SK-N-SH (cell line): ENCODE measurements around the gene GALNT4. TPM values are rescaled to one million over a fixed set of nuclear protein-coding genes. Genes with fewer than 3 reads are reported as not detected.

Experiments used
- CTCF ChIA-PET: fragments of 300-600, 350-600 bp; formaldehyde crosslinking; extraction: SDS; loops from one replicate; lab custom pipeline; 2021; lab: Yijun Ruan, JAX
- POLR2A ChIA-PET: fragments of 350-600 bp; sonication (Branson Sonifier 250); formaldehyde crosslinking; extraction: SDS; loops from one replicate; lab custom pipeline; 2020; ENCODE audit warnings: antibody characterized with exemption, inconsistent platforms; lab: Yijun Ruan, JAX
- DNase-seq: peaks from one replicate; pipeline ENCODE4 v3.0.0; 2012
- H2AFZ ChIP-seq: fragments of 200-600 bp; sonication (generic); 2 replicates; pipeline ENCODE4 v1.8.1; 2016; ENCODE audit warnings: antibody characterized with exemption, mild to moderate bottlenecking, low read depth
- H3F3A ChIP-seq: fragments of 200-600 bp; sonication (generic); replicated peaks from 2 replicates; pipeline ENCODE3; 2016; ENCODE audit warnings: antibody characterized with exemption, mild to moderate bottlenecking; ENCODE audit not compliant: insufficient read depth
- H3K27ac ChIP-seq, 2 experiments: fragments of 200-500 bp in 1 of 2; fragments of 200-600 bp in 1 of 2; sonication (Bioruptor generic) in 1 of 2; sonication (generic), shearing (Covaris generic) in 1 of 2; 2 replicates each; pipeline versions ENCODE4 v1.5.1 to v1.6.1; 2014 to 2016; ENCODE audit warnings: low read depth in 2 of 2, inconsistent platforms in 1 of 2, low read length in 1 of 2, mild to moderate bottlenecking in 1 of 2, mixed read lengths in 1 of 2
- H3K27me3 ChIP-seq: fragments of 200-600 bp; sonication (generic), shearing (Covaris generic); 2 replicates; pipeline ENCODE4 v1.6.1; 2016; ENCODE audit warnings: mixed run types; ENCODE audit not compliant: insufficient read depth
- H3K36me3 ChIP-seq, 2 experiments: fragments of 200-500 bp in 1 of 2; fragments of 200-600 bp in 1 of 2; sonication (Bioruptor generic) in 1 of 2; sonication (generic) in 1 of 2; replicated peaks in 1 of 2; 2 replicates each; pipeline versions ENCODE3 to v1.5.1; 2014 to 2016; ENCODE audit warnings: low read length in 1 of 2, mild to moderate bottlenecking in 1 of 2; ENCODE audit not compliant: insufficient read depth in 2 of 2, control insufficient read depth in 1 of 2
- H3K4me1 ChIP-seq, 2 experiments: fragments of 200-500 bp in 1 of 2; fragments of 200-600 bp in 1 of 2; sonication (Bioruptor generic) in 1 of 2; sonication (generic), shearing (Covaris generic) in 1 of 2; 2 replicates each; pipeline versions ENCODE4 v1.5.1 to v1.6.1; 2014 to 2016; ENCODE audit warnings: low read depth in 1 of 2, low read length in 1 of 2, mixed run types in 1 of 2; ENCODE audit not compliant: insufficient read depth in 2 of 2, control insufficient read depth in 1 of 2
- H3K4me2 ChIP-seq: fragments of 200-600 bp; sonication (generic), shearing (Covaris generic); 2 replicates; pipeline ENCODE4 v1.6.1; 2017; ENCODE audit warnings: mixed run types
- H3K4me3 ChIP-seq, 2 experiments: fragments of 200-500 bp in 1 of 2; fragments of 200-600 bp in 1 of 2; sonication (Bioruptor generic) in 1 of 2; sonication (generic), shearing (Covaris generic) in 1 of 2; 2 replicates each; pipeline versions ENCODE4 v1.5.1 to v1.8.1; 2014 to 2016; ENCODE audit warnings: low read depth in 2 of 2, inconsistent platforms in 1 of 2, low read length in 1 of 2, mild to moderate bottlenecking in 1 of 2, mixed read lengths in 1 of 2, moderate library complexity in 1 of 2
- H3K79me2 ChIP-seq: fragments of 200-600 bp; sonication (generic); 2 replicates; pipeline ENCODE4 v1.8.1; 2017; ENCODE audit warnings: mild to moderate bottlenecking; ENCODE audit not compliant: insufficient read depth
- H3K9ac ChIP-seq: fragments of 200-600 bp; sonication (generic); 2 replicates; pipeline ENCODE4 v1.6.1; 2017; ENCODE audit warnings: mixed run types
- H3K9me2 ChIP-seq: fragments of 200-600 bp; sonication (generic); 2 replicates; pipeline ENCODE4 v1.6.1; 2017; ENCODE audit warnings: mixed run types
- H3K9me3 ChIP-seq: fragments of 200-600 bp; sonication (generic); 2 replicates; pipeline ENCODE4 v1.6.1; 2017; ENCODE audit warnings: mixed run types, mild to moderate bottlenecking, moderate library complexity
- H4K20me1 ChIP-seq: fragments of 200-600 bp; sonication (generic); 2 replicates; pipeline ENCODE4 v1.6.1; 2017; ENCODE audit warnings: mild to moderate bottlenecking, mixed run types; ENCODE audit not compliant: insufficient read depth
- ELF1 ChIP-seq: IDR thresholded peaks from 2 replicates; pipeline ENCODE4 v1.4.0; 2012
- EP300 ChIP-seq, 2 experiments: IDR thresholded peaks; 2 replicates each; pipeline versions ENCODE4 v1.4.0 to v1.6.1; 2012; ENCODE audit warnings: borderline replicate concordance in 1 of 2, low read depth in 1 of 2, low read length in 1 of 2
- FOSL2 ChIP-seq: IDR thresholded peaks from 2 replicates; pipeline ENCODE4 v1.4.0; 2012; ENCODE audit warnings: low read depth, mild to moderate bottlenecking, moderate library complexity, borderline replicate concordance
- FOXJ3 ChIP-seq: sonication (generic); formaldehyde crosslinking; IDR thresholded peaks from 2 replicates; pipeline ENCODE4 v1.5.1; 2020; ENCODE audit warnings: mild to moderate bottlenecking, missing genetic modification reagents
- FOXM1 ChIP-seq: IDR thresholded peaks from 2 replicates; pipeline ENCODE4 v1.4.0; 2012; ENCODE audit warnings: low read depth, mild to moderate bottlenecking
- GABPA ChIP-seq: IDR thresholded peaks from 2 replicates; pipeline ENCODE4 v1.4.0; 2012; ENCODE audit warnings: low read depth, mild to moderate bottlenecking
- GATA2 ChIP-seq: sonication (generic); formaldehyde crosslinking; IDR thresholded peaks from 2 replicates; pipeline ENCODE4 v1.5.0; 2020; ENCODE audit warnings: mild to moderate bottlenecking, missing genetic modification reagents
- MEF2A ChIP-seq: IDR thresholded peaks from 2 replicates; pipeline ENCODE4 v1.4.0; 2012; ENCODE audit warnings: low read depth, borderline replicate concordance
- MXI1 ChIP-seq: IDR thresholded peaks from 2 replicates; pipeline ENCODE4 v1.6.1; 2012; ENCODE audit warnings: mild to moderate bottlenecking, low read depth, low read length, improper control_type of control experiment
- NFIC ChIP-seq: IDR thresholded peaks from 2 replicates; pipeline ENCODE4 v1.4.0; 2012; ENCODE audit warnings: borderline replicate concordance
- NRF1 ChIP-seq: IDR thresholded peaks from 2 replicates; pipeline ENCODE4 v1.6.1; 2012; ENCODE audit warnings: low read depth, mild to moderate bottlenecking, low read length
- POLR2AphosphoS5 ChIP-seq: IDR thresholded peaks from 2 replicates; pipeline ENCODE4 v1.6.1; 2012; ENCODE audit warnings: low read depth, low read length
- RAD21 ChIP-seq: IDR thresholded peaks from 2 replicates; pipeline ENCODE4 v1.6.1; 2012; ENCODE audit warnings: mild to moderate bottlenecking, low read length
- RCOR1 ChIP-seq: fragments of 150-350 bp; IDR thresholded peaks from 2 replicates; pipeline ENCODE4 v1.6.1; 2017; ENCODE audit warnings: antibody characterized with exemption, low read length
- RFX5 ChIP-seq: IDR thresholded peaks from 2 replicates; pipeline ENCODE4 v1.6.1; 2012; ENCODE audit warnings: mild to moderate bottlenecking, improper control_type of control experiment, low read length
- RXRA ChIP-seq: IDR thresholded peaks from 2 replicates; pipeline ENCODE4 v1.4.0; 2012; ENCODE audit warnings: low read depth, mild to moderate bottlenecking, borderline replicate concordance
- SMC3 ChIP-seq: IDR thresholded peaks from 2 replicates; pipeline ENCODE4 v1.6.1; 2012; ENCODE audit warnings: low read depth, low read length, improper control_type of control experiment
- TCF12 ChIP-seq: IDR thresholded peaks from 2 replicates; pipeline ENCODE4 v1.4.0; 2012
- YY1 ChIP-seq: IDR thresholded peaks from 2 replicates; pipeline ENCODE4 v1.4.0; 2012; ENCODE audit warnings: low read depth, mild to moderate bottlenecking
- WGBS: methylation state at CpG from one replicate; pipeline ENCODE4 v1.1.6; 2017; ENCODE audit warnings: low lambda C conversion rate; 5-methylcytosine and 5-hydroxymethylcytosine counted together
- polyA plus RNA-seq, 3 experiments: library from polyadenylated mRNA; depleted of rRNA; stranded (reverse); fragments of >200 nt; gene quantifications; 2 replicates each; pipeline ENCODE4 v1.2.3, GENCODE V29; 2012
- TF ChIP-seq, protein P1 (sequence below): fragments of 200-600 bp; sonication (generic); IDR thresholded peaks from 2 replicates; pipeline ENCODE4 v1.6.1; 2017; ENCODE audit warnings: antibody characterized with exemption, mild to moderate bottlenecking, moderate library complexity
- TF ChIP-seq, protein P2 (sequence below): IDR thresholded peaks from 2 replicates; pipeline ENCODE4; 2012
- TF ChIP-seq, protein P3 (sequence below): IDR thresholded peaks from 2 replicates; pipeline ENCODE4 v1.4.0; 2012; ENCODE audit warnings: low read depth
- TF ChIP-seq, protein P4 (sequence below): IDR thresholded peaks from 2 replicates; pipeline ENCODE4 v1.4.0; 2012; ENCODE audit warnings: low read depth, borderline replicate concordance

The GALNT4 gene
- polyA plus RNA-seq, 1 of the 3 experiments (the other 2 are of a cell fraction) = 1.1 TPM

DNA sequence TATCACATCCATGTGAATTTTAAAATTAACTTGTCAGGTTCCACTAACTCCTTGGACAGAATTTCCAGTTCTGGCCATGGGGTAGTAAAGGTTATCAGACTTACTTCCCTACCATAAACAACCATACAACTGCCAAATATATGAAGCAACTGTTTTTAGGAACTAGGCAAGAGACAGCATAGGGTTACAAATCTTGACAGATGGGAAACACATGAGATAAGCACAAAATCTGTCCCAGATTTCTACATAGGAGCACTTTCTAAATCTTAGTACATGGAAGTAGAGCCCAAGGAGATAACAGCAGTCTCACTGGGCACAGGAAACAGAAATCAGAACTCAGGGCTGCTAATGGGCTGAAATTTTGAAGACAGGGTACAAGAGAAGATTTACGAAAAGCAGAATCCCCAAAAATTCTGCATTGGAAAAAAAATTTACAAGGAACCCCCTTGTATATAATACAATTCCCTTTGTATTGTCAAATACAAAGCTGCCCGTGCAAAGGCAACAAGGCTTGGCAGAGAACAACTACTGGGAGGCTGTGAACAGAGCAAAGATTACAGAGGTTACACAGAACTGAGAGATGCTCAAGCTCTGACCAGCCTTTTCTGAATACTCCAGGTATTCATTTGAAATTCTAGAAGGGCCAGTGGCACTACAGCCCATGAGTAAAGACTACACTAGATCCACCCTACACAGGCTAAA, 43.2 kb downstream of the GALNT4 start:
- no peaks in the 10 kb centered on the region for H3K27me3 ChIP-seq
- ChIA-PET CTCF (interaction anchor here (1.0 kb wide), 1 partner anchor 10 kb away, joined by 4 read pairs; no protein-coding TSS in a partner anchor), POLR2A (no interaction called here)
- WGBS = 95% methylated on average over 2 of the region's 2 CpGs
- H3F3A ChIP-seq = peaks cover 3% of the 10 kb centered on the region
- H2AFZ ChIP-seq = no peak overlapping the region
- no peak overlapping the region for H3K9ac ChIP-seq
- H3K4me2 ChIP-seq = no peak overlapping the region
- no peak overlapping the region for H3K27ac ChIP-seq
- no peaks in the 10 kb centered on the region for H4K20me1 ChIP-seq
- no peaks in the 10 kb centered on the region for H3K9me2 ChIP-seq
- no peak for DNase-seq
- no peaks in the 10 kb centered on the region for H3K79me2 ChIP-seq
- H3K4me3 ChIP-seq = no peak overlapping the region
- TF ChIP-seq FOSL2 = no peak
- no peak for TF ChIP-seq RFX5
- no peak for TF ChIP-seq FOXJ3 (CRISPR knock-in tag)
- no peak for TF ChIP-seq NRF1
- TF ChIP-seq MEF2A = no peak
- TF ChIP-seq EP300 (IDR thresholded peaks at IDR 0.05; ENCODE audit: borderline replicate concordance in 1 of 2, low read depth in 1 of 2, low read length in 1 of 2) = no peak
- TF ChIP-seq, protein P1, sequence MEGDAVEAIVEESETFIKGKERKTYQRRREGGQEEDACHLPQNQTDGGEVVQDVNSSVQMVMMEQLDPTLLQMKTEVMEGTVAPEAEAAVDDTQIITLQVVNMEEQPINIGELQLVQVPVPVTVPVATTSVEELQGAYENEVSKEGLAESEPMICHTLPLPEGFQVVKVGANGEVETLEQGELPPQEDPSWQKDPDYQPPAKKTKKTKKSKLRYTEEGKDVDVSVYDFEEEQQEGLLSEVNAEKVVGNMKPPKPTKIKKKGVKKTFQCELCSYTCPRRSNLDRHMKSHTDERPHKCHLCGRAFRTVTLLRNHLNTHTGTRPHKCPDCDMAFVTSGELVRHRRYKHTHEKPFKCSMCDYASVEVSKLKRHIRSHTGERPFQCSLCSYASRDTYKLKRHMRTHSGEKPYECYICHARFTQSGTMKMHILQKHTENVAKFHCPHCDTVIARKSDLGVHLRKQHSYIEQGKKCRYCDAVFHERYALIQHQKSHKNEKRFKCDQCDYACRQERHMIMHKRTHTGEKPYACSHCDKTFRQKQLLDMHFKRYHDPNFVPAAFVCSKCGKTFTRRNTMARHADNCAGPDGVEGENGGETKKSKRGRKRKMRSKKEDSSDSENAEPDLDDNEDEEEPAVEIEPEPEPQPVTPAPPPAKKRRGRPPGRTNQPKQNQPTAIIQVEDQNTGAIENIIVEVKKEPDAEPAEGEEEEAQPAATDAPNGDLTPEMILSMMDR = no peak
- TF ChIP-seq, protein P2, sequence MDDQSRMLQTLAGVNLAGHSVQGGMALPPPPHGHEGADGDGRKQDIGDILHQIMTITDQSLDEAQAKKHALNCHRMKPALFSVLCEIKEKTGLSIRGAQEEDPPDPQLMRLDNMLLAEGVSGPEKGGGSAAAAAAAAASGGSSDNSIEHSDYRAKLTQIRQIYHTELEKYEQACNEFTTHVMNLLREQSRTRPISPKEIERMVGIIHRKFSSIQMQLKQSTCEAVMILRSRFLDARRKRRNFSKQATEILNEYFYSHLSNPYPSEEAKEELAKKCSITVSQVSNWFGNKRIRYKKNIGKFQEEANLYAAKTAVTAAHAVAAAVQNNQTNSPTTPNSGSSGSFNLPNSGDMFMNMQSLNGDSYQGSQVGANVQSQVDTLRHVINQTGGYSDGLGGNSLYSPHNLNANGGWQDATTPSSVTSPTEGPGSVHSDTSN = no peak
- no peak for TF ChIP-seq FOXM1
- no peak for TF ChIP-seq TCF12
- TF ChIP-seq GATA2 = no peak
- TF ChIP-seq SMC3 = no peak
- no peak for TF ChIP-seq ELF1
- no peak for TF ChIP-seq RAD21
- peaks cover 2 to 5% of the 10 kb centered on the region in 2 experiments; a peak in 1 of 4 replicates for H3K4me1 ChIP-seq
- H3K36me3 ChIP-seq = no peaks in the 10 kb centered on the region
- no peaks in the 10 kb centered on the region for H3K9me3 ChIP-seq

DNA sequence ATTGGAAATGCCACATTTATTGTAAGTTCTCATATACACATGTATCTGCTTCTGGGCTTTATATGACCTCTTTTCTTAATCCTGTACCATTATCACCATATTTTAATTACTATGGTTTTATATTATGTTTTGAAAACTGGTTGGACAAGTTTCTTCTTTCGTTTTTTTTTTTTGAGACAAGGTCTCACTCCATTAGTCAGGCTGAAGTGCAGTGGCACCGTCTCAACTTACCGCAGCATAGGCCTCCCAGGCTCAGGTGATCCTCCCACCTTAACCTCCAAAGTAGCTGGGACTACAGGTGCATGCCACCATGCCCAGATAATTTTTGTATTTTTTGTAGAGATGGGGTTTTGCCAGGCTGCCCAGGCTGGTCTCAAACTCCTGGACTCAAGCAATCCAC, 44.6 kb downstream of the GALNT4 start:
- TF ChIP-seq GATA2 (no peak), POLR2AphosphoS5 (no peak), GABPA (no peak), RXRA (no peak), YY1 (no peak), RCOR1 (no peak), FOSL2 (no peak), RAD21 (no peak), TCF12 (no peak), NRF1 (no peak), MXI1 (no peak), NFIC (no peak), FOXJ3 (CRISPR knock-in tag) (no peak)
- TF ChIP-seq, protein P3, sequence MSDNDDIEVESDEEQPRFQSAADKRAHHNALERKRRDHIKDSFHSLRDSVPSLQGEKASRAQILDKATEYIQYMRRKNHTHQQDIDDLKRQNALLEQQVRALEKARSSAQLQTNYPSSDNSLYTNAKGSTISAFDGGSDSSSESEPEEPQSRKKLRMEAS = no peak
- TF ChIP-seq, protein P4, sequence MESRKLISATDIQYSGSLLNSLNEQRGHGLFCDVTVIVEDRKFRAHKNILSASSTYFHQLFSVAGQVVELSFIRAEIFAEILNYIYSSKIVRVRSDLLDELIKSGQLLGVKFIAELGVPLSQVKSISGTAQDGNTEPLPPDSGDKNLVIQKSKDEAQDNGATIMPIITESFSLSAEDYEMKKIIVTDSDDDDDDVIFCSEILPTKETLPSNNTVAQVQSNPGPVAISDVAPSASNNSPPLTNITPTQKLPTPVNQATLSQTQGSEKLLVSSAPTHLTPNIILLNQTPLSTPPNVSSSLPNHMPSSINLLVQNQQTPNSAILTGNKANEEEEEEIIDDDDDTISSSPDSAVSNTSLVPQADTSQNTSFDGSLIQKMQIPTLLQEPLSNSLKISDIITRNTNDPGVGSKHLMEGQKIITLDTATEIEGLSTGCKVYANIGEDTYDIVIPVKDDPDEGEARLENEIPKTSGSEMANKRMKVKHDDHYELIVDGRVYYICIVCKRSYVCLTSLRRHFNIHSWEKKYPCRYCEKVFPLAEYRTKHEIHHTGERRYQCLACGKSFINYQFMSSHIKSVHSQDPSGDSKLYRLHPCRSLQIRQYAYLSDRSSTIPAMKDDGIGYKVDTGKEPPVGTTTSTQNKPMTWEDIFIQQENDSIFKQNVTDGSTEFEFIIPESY = no peak
- no peak for DNase-seq
- H4K20me1 ChIP-seq = no peaks in the 10 kb centered on the region
- no peaks in the 10 kb centered on the region for H3K27me3 ChIP-seq
- CTCF ChIA-PET = no interaction called here
- H3K4me3 ChIP-seq = no peak overlapping the region
- no peaks in the 10 kb centered on the region for H3K79me2 ChIP-seq
- H3F3A ChIP-seq = peaks cover 3% of the 10 kb centered on the region
- H3K36me3 ChIP-seq = no peaks in the 10 kb centered on the region
- H3K27ac ChIP-seq = no peak overlapping the region
- peaks cover 2 to 5% of the 10 kb centered on the region in 2 experiments; a peak in 1 of 4 replicates for H3K4me1 ChIP-seq
- H3K4me2 ChIP-seq = no peak overlapping the region
- no peaks in the 10 kb centered on the region for H3K9me2 ChIP-seq
- POLR2A ChIA-PET = no interaction called here
- H3K9ac ChIP-seq = no peak overlapping the region
- H3K9me3 ChIP-seq = no peaks in the 10 kb centered on the region
- H2AFZ ChIP-seq = no peak overlapping the region
- 87% methylated on average over 3 of the region's 3 CpGs for WGBS
